ENCODE results near the gene SLC26A11. TPM values are rescaled to one million over a fixed set of nuclear protein-coding genes. Genes with fewer than 3 reads are reported as not detected.
A peak's percentile ranks its signal among the peaks of the same experiment; 100 is the strongest.

Gene SLC26A11
- 6.7 TPM for total RNA-seq

- ATAC-seq (peak; percentile 94), DNase-seq (ENCODE audit: low spot score) (peak; percentile 82)
These were observed at the start of gene SLC26A11, which contains the start of gene SGSH for GRCh38 chr17:80220054-80220735. SLC26A11 (plus strand) TSS chr17:80220427; CDS start chr17:80221561, 1,134 bp downstream. SGSH (minus strand) TSS chr17:80220333; CDS start chr17:80220313, 20 bp downstream.

GRCh38 chr17:80171681-80172080, 48.5 kb upstream of the SLC26A11 start:
- DNase-seq (ENCODE audit: low spot score): no peak
- ATAC-seq: no peak

GRCh38 chr17:80173126-80173525, 47.1 kb upstream of the SLC26A11 start:
- DNase-seq (ENCODE audit: low spot score) (no peak), ATAC-seq (no peak)

GRCh38 chr17:80173916-80174315, 46.3 kb upstream of the SLC26A11 start:
- DNase-seq (ENCODE audit: low spot score): no peak
- no peak for ATAC-seq

GRCh38 chr17:80176757-80177156, 43.5 kb upstream of the SLC26A11 start:
- ATAC-seq (no peak), DNase-seq (ENCODE audit: low spot score) (no peak)

- DNase-seq (ENCODE audit: low spot score): no peak
These were observed 42.1 kb upstream of the SLC26A11 start for GRCh38 chr17:80177986-80178595.

GRCh38 chr17:80180192-80180591, 40.0 kb upstream of the SLC26A11 start:
- ATAC-seq: no peak
- no peak for DNase-seq (ENCODE audit: low spot score)

More at GRCh38 chr17:80177986-80178595, 42.1 kb upstream of the SLC26A11 start:
- ATAC-seq: no peak

- no peak for DNase-seq (ENCODE audit: low spot score)
- no peak for ATAC-seq
These were observed 38.8 kb upstream of the SLC26A11 start for GRCh38 chr17:80181431-80181830.

- DNase-seq (ENCODE audit: low spot score) (no peak), ATAC-seq (no peak)
These were observed 37.9 kb upstream of the SLC26A11 start for GRCh38 chr17:80182118-80182844.

GRCh38 chr17:80182845-80183223, 37.4 kb upstream of the SLC26A11 start:
- DNase-seq (ENCODE audit: low spot score) (no peak), ATAC-seq (no peak)

- DNase-seq (ENCODE audit: low spot score) (no peak), ATAC-seq (no peak)
These were observed 36.4 kb upstream of the SLC26A11 start for GRCh38 chr17:80183581-80184422.

- no peak for ATAC-seq
- no peak for DNase-seq (ENCODE audit: low spot score)
These were observed 35.9 kb upstream of the SLC26A11 start for GRCh38 chr17:80184423-80184714.

GRCh38 chr17:80185968-80186367, 34.3 kb upstream of the SLC26A11 start:
- ATAC-seq: no peak
- DNase-seq (ENCODE audit: low spot score): no peak

- ATAC-seq (no peak), DNase-seq (ENCODE audit: low spot score) (no peak)
These were observed 33.1 kb upstream of the SLC26A11 start for GRCh38 chr17:80187090-80187489.

- DNase-seq (ENCODE audit: low spot score) (no peak), ATAC-seq (peak; percentile 65)
These were observed 32.7 kb upstream of the SLC26A11 start for GRCh38 chr17:80187515-80187941.

- no peak for DNase-seq (ENCODE audit: low spot score)
These were observed 30.6 kb upstream of the SLC26A11 start for GRCh38 chr17:80189611-80190010.

GRCh38 chr17:80190716-80191115, 29.5 kb upstream of the SLC26A11 start:
- ATAC-seq: no peak
- DNase-seq (ENCODE audit: low spot score): no peak

More at GRCh38 chr17:80189611-80190010, 30.6 kb upstream of the SLC26A11 start:
- ATAC-seq: no peak

GRCh38 chr17:80191192-80191591, 29.0 kb upstream of the SLC26A11 start:
- ATAC-seq (no peak), DNase-seq (ENCODE audit: low spot score) (no peak)

GRCh38 chr17:80191865-80192661, 28.2 kb upstream of the SLC26A11 start:
- DNase-seq (ENCODE audit: low spot score) (no peak), ATAC-seq (peak; percentile 33)

- no peak for DNase-seq (ENCODE audit: low spot score)
- ATAC-seq: no peak
These were observed 25.1 kb upstream of the SLC26A11 start for GRCh38 chr17:80195141-80195540.
